Measurements from ENCODE around the gene SS18.

Gene SS18

GRCh38 chr18:26003817-26004216 lies 86.6 kb downstream of the SS18 start:
- Histone ChIP-seq H3K9ac (ENCODE audit: low read depth, low read length, poor library complexity, severe bottlenecking) (no peak overlapping the region), H2AFZ (ENCODE audit: low read length) (no peak overlapping the region), H3K27me3 (ENCODE audit: insufficient read depth, low read length, poor library complexity, severe bottlenecking) (no peaks in the 10 kb centered on the region), H3F3A (ENCODE audit: low read depth) (no peaks in the 10 kb centered on the region), H3K4me1 (ENCODE audit: insufficient read depth, low read length, poor library complexity, severe bottlenecking) (no peaks in the 10 kb centered on the region), H4K20me1 (ENCODE audit: insufficient read depth, low read length, poor library complexity, severe bottlenecking) (no peaks in the 10 kb centered on the region), H3K36me3 (ENCODE audit: insufficient read depth, low read length) (no peaks in the 10 kb centered on the region), H3K79me2 (ENCODE audit: insufficient read depth, low read length) (no peaks in the 10 kb centered on the region), H3K4me2 (ENCODE audit: low read depth, low read length, poor library complexity, severe bottlenecking) (no peak overlapping the region), H3K9me2 (replicated peaks; ENCODE audit: low read depth, low read length) (no peaks in the 10 kb centered on the region), H3K9me3 (ENCODE audit: insufficient read depth, low read depth, low read length) (no peaks in the 10 kb centered on the region; the same call in 1 of the 2 replicates), H3K4me3 (ENCODE audit: low read length, poor library complexity, severe bottlenecking) (no peak overlapping the region)
- no peak for TF ChIP-seq EZH2phosphoT487 (IDR thresholded peaks at IDR 0.05; ENCODE audit: borderline replicate concordance)
- no peak for TF ChIP-seq CTCF (conservative IDR thresholded peaks at IDR 0.05; ENCODE audit: low read length)

GRCh38 chr18:26003356-26003755 lies 87.1 kb downstream of the SS18 start:
- no peak overlapping the region for H3K4me2 ChIP-seq (ENCODE audit: low read depth, low read length, poor library complexity, severe bottlenecking)
- H2AFZ ChIP-seq (ENCODE audit: low read length): no peak overlapping the region
- no peaks in the 10 kb centered on the region for H3K4me1 ChIP-seq (ENCODE audit: insufficient read depth, low read length, poor library complexity, severe bottlenecking)
- H4K20me1 ChIP-seq (ENCODE audit: insufficient read depth, low read length, poor library complexity, severe bottlenecking): no peaks in the 10 kb centered on the region
- no peak for TF ChIP-seq CTCF (conservative IDR thresholded peaks at IDR 0.05; ENCODE audit: low read length)
- TF ChIP-seq EZH2phosphoT487 (IDR thresholded peaks at IDR 0.05; ENCODE audit: borderline replicate concordance): no peak
- H3F3A ChIP-seq (ENCODE audit: low read depth): no peaks in the 10 kb centered on the region
- no peak overlapping the region for H3K4me3 ChIP-seq (ENCODE audit: low read length, poor library complexity, severe bottlenecking)
- no peaks in the 10 kb centered on the region for H3K27me3 ChIP-seq (ENCODE audit: insufficient read depth, low read length, poor library complexity, severe bottlenecking)
- no peaks in the 10 kb centered on the region for H3K9me2 ChIP-seq (replicated peaks; ENCODE audit: low read depth, low read length)
- H3K36me3 ChIP-seq (ENCODE audit: insufficient read depth, low read length): no peaks in the 10 kb centered on the region
- no peak overlapping the region for H3K9ac ChIP-seq (ENCODE audit: low read depth, low read length, poor library complexity, severe bottlenecking)
- H3K79me2 ChIP-seq (ENCODE audit: insufficient read depth, low read length): no peaks in the 10 kb centered on the region
- no peaks in the 10 kb centered on the region; the same call in 1 of the 2 replicates for H3K9me3 ChIP-seq (ENCODE audit: insufficient read depth, low read depth, low read length)

- no peaks in the 10 kb centered on the region for H3K9me2 ChIP-seq (replicated peaks; ENCODE audit: low read depth, low read length)
Observed at GRCh38 chr18:26002375-26002910, 88.0 kb downstream of the SS18 start.

More at GRCh38 chr18:26002375-26002910, 88.0 kb downstream of the SS18 start:
- H3F3A ChIP-seq (ENCODE audit: low read depth): no peaks in the 10 kb centered on the region
- H3K27me3 ChIP-seq (ENCODE audit: insufficient read depth, low read length, poor library complexity, severe bottlenecking): no peaks in the 10 kb centered on the region
- no peaks in the 10 kb centered on the region for H3K36me3 ChIP-seq (ENCODE audit: insufficient read depth, low read length)
- no peak overlapping the region for H3K9ac ChIP-seq (ENCODE audit: low read depth, low read length, poor library complexity, severe bottlenecking)
- H3K4me1 ChIP-seq (ENCODE audit: insufficient read depth, low read length, poor library complexity, severe bottlenecking): no peaks in the 10 kb centered on the region
- TF ChIP-seq CTCF (conservative IDR thresholded peaks at IDR 0.05; ENCODE audit: low read length) (no peak), EZH2phosphoT487 (IDR thresholded peaks at IDR 0.05; ENCODE audit: borderline replicate concordance) (no peak)
- no peaks in the 10 kb centered on the region for H3K79me2 ChIP-seq (ENCODE audit: insufficient read depth, low read length)
- no peak overlapping the region for H3K4me2 ChIP-seq (ENCODE audit: low read depth, low read length, poor library complexity, severe bottlenecking)
- no peaks in the 10 kb centered on the region; the same call in 1 of the 2 replicates for H3K9me3 ChIP-seq (ENCODE audit: insufficient read depth, low read depth, low read length)
- no peak overlapping the region for H2AFZ ChIP-seq (ENCODE audit: low read length)
- no peaks in the 10 kb centered on the region for H4K20me1 ChIP-seq (ENCODE audit: insufficient read depth, low read length, poor library complexity, severe bottlenecking)
- no peak overlapping the region for H3K4me3 ChIP-seq (ENCODE audit: low read length, poor library complexity, severe bottlenecking)

Measured in Loucy (cell line).